Endothelial cell of umbilical vein (primary cell): ENCODE measurements around the gene CTTNBP2NL. TPM values are rescaled to one million over a fixed set of nuclear protein-coding genes. Genes with fewer than 3 reads are reported as not detected.

Source experiments
- BruUV-seq: library from RNA; stranded (reverse); fragments of 400-500 nt; replicated peaks from 2 replicates; lab custom pipeline; 2021; lab: Mats Ljungman, UMichigan
- CTCF ChIA-PET: fragments of 300-600, 350-600 bp; sonication (Branson Sonifier 250); formaldehyde crosslinking; loops from one replicate; lab custom pipeline; 2021; ENCODE audit warnings: antibody characterized with exemption, inconsistent platforms; lab: Charles Lee
- POLR2A ChIA-PET: fragments of 300-600, 350-600 bp; sonication (Branson Sonifier 250); formaldehyde crosslinking; loops from one replicate; lab custom pipeline; 2021; ENCODE audit warnings: antibody characterized with exemption, inconsistent platforms; lab: Charles Lee
- DNase-seq: peaks from one replicate; pipeline ENCODE4 v3.0.0-alpha.2; 2011; ENCODE audit warnings: low read depth, low spot score
- FAIRE-seq: peaks from 2 replicates; lab custom pipeline; 2011; peaks lifted over from hg19 to GRCh38; lab: Jason Lieb, UNC
- H2AFZ ChIP-seq: 2 replicates; pipeline ENCODE4 v1.6.0; 2012; ENCODE audit warnings: low read depth, low read length, control low read depth, inconsistent platforms
- H3K27ac ChIP-seq: 2 replicates; pipeline ENCODE4 v1.5.1; 2011; ENCODE audit warnings: low read depth, mild to moderate bottlenecking, control low read depth, low read length, moderate library complexity; ENCODE audit not compliant: insufficient read depth
- H3K27me3 ChIP-seq, 2 experiments: 2 replicates each; pipeline versions ENCODE4 v1.6.0 to v1.6.1; 2011; ENCODE audit warnings: low read length in 2 of 2, mixed read lengths in 1 of 2; ENCODE audit not compliant: control insufficient read depth in 2 of 2, insufficient read depth in 2 of 2
- H3K36me3 ChIP-seq, 2 experiments: 2 replicates in 1 of 2; 3 replicates in 1 of 2; pipeline ENCODE4 v1.5.1; 2011; ENCODE audit warnings: low read length in 2 of 2, mild to moderate bottlenecking in 1 of 2, moderate library complexity in 1 of 2; ENCODE audit not compliant: control insufficient read depth in 2 of 2, insufficient read depth in 2 of 2; ENCODE audit errors: extremely low read depth in 1 of 2
- H3K4me1 ChIP-seq: 3 replicates; pipeline ENCODE4 v1.5.1; 2011; ENCODE audit warnings: mild to moderate bottlenecking, low read length; ENCODE audit not compliant: control insufficient read depth, insufficient read depth; ENCODE audit errors: extremely low read depth
- H3K4me2 ChIP-seq: 2 replicates; pipeline ENCODE4 v1.6.1; 2011; ENCODE audit warnings: low read length, control low read depth, mixed read lengths; ENCODE audit not compliant: insufficient read depth
- H3K4me3 ChIP-seq, 3 experiments: fragments of 200-600 bp in 1 of 3; sonication (generic), shearing (Covaris generic) in 1 of 3; replicated peaks in 1 of 3; 2 replicates each; pipeline ENCODE4 v1.5.1; 2011 to 2016; ENCODE audit warnings: control low read depth in 3 of 3, low read length in 3 of 3, mild to moderate bottlenecking in 2 of 3, inconsistent platforms in 1 of 3, low read depth in 1 of 3, moderate library complexity in 1 of 3; ENCODE audit not compliant: insufficient read depth in 1 of 3
- H3K79me2 ChIP-seq: 2 replicates; pipeline ENCODE4 v1.6.0; 2012; ENCODE audit warnings: low read length, inconsistent platforms; ENCODE audit not compliant: control insufficient read depth, insufficient read depth
- H3K9ac ChIP-seq: replicated peaks from 2 replicates; pipeline ENCODE3; 2011; ENCODE audit warnings: low read length, control low read depth; ENCODE audit not compliant: insufficient read depth; ENCODE audit errors: extremely low read depth
- H3K9me1 ChIP-seq: replicated peaks from 3 replicates; pipeline ENCODE4 v1.6.0; 2011; ENCODE audit warnings: mild to moderate bottlenecking, low read length; ENCODE audit not compliant: control insufficient read depth, insufficient read depth; ENCODE audit errors: extremely low read depth
- H3K9me3 ChIP-seq: replicated peaks from 2 replicates; pipeline ENCODE4 v1.5.1; 2012; ENCODE audit warnings: low read length, inconsistent platforms; ENCODE audit not compliant: control insufficient read depth, insufficient read depth
- H4K20me1 ChIP-seq: replicated peaks from 2 replicates; pipeline ENCODE3; 2011; ENCODE audit warnings: mild to moderate bottlenecking, low read length; ENCODE audit not compliant: control insufficient read depth, insufficient read depth; ENCODE audit errors: extremely low read depth
- CTCF ChIP-seq, 2 donors: IDR thresholded peaks; 1 replicate in 1 of 2; 2 replicates in 1 of 2; pipeline ENCODE4 v1.5.1; 2011; ENCODE audit warnings: low read length in 2 of 2, mild to moderate bottlenecking in 2 of 2, moderate library complexity in 2 of 2, control low read depth in 1 of 2, inconsistent platforms in 1 of 2, low read depth in 1 of 2; ENCODE audit not compliant: insufficient read depth in 1 of 2; ENCODE audit errors: extremely low read depth in 1 of 2
- EZH2 ChIP-seq: IDR thresholded peaks from 2 replicates; pipeline ENCODE4 v1.6.1; 2012; ENCODE audit warnings: borderline replicate concordance, low read depth, mild to moderate bottlenecking, moderate library complexity, low read length, inconsistent platforms; ENCODE audit not compliant: severe bottlenecking
- FOS ChIP-seq: IDR thresholded peaks from 2 replicates; pipeline ENCODE4 v1.6.1; 2011; ENCODE audit warnings: mild to moderate bottlenecking, low read length, moderate library complexity, borderline replicate concordance; ENCODE audit not compliant: insufficient read depth
- GATA2 ChIP-seq: IDR thresholded peaks from 2 replicates; pipeline ENCODE4 v1.7.0; 2011; ENCODE audit warnings: low read depth, mild to moderate bottlenecking, moderate library complexity, mixed read lengths, low read length; ENCODE audit not compliant: insufficient read length, insufficient read depth
- JUN ChIP-seq: IDR thresholded peaks from 2 replicates; pipeline ENCODE4 v1.6.1; 2011; ENCODE audit warnings: borderline replicate concordance, low read depth; ENCODE audit not compliant: insufficient read length, insufficient read depth
- MAX ChIP-seq: IDR thresholded peaks from 2 replicates; pipeline ENCODE4 v1.6.1; 2011; ENCODE audit not compliant: insufficient read depth, insufficient read length
- MYC ChIP-seq: IDR thresholded peaks from one replicate; pipeline ENCODE4 v1.6.1; 2011; ENCODE audit warnings: mild to moderate bottlenecking, low read depth, low read length
- POLR2A ChIP-seq: IDR thresholded peaks from 2 replicates; pipeline ENCODE4 v1.6.1; 2012; ENCODE audit warnings: low read depth, mild to moderate bottlenecking, control low read depth, low read length
- POLR2AphosphoS5 ChIP-seq: IDR thresholded peaks from 2 replicates; pipeline ENCODE4 v1.6.1; 2012; ENCODE audit warnings: low read depth, mild to moderate bottlenecking, control low read depth, low read length, moderate library complexity; ENCODE audit not compliant: insufficient read depth
- dilution Hi-C: fragments of 300-500 bp; cut with MboI; formaldehyde crosslinking; loops from one replicate; pipeline ENCODE4 v1.15.0; 2019; ENCODE audit warnings: low sequenced_read_pairs; ENCODE audit not compliant: extremely low pct_ligation_motif_present
- intact Hi-C: fragments of 100-400 bp; cut with micrococcal nuclease; formaldehyde crosslinking; loops from one replicate; pipeline ENCODE4 v1.10.0; 2022
- polyA plus RNA-seq, 4 experiments: library from polyadenylated mRNA; depleted of rRNA in 3 of 4; stranded (reverse) in 3 of 4; unstranded in 1 of 4; fragments of >200 nt; gene quantifications; 2 replicates each; pipeline versions ENCODE4 v1.2.1 to v1.2.3, GENCODE V29; 2011 to 2012; ENCODE audit warnings: missing spikeins in 1 of 4
- total RNA-seq: library from RNA; stranded (reverse); gene quantifications from 2 replicates; pipeline ENCODE4 v1.2.3, GENCODE V29; 2021

CTTNBP2NL gene
- total and polyA plus RNA-seq, 2 donors (not counting 3 experiments of a cell fraction or from before 2014, with no cell fraction given): 21.5 to 94.4 TPM

GRCh38 chr1:112388436-112388835 lies 7.6 kb upstream of the CTTNBP2NL start:
- H3K36me3 ChIP-seq: no peaks in the 10 kb centered on the region
- ChIA-PET CTCF (interaction anchor here (0.7 to 4.7 kb wide), 9 partner anchors 18 to 285 kb away, joined by 3 to 89 read pairs (median 14); partner anchors contain the start of gene MOV10), POLR2A (interaction anchor here (1.0 kb wide), 1 partner anchor 231 kb away, joined by 3 read pairs; the partner anchor contains the start of gene ST7L)
- H3K9me1 ChIP-seq: no peaks in the 10 kb centered on the region
- H3K27ac ChIP-seq: peak overlapping the region; percentile 100
- TF ChIP-seq FOS (peak; percentile 86), MYC (no peak), POLR2AphosphoS5 (peak; percentile 90), GATA2 (peak; percentile 36), CTCF (IDR thresholded peaks at IDR 0.05; ENCODE audit: extremely low read depth in 1 of 2, insufficient read depth in 1 of 2, low read depth in 1 of 2, low read length in 2 of 2) (no peak), POLR2A (peak; percentile 26), MAX (no peak), EZH2 (no peak), JUN (peak; percentile 87)
- dilution Hi-C loops (no loop called here), intact Hi-C loops (loop anchor here (1.0 to 2.0 kb wide), 4 partner anchors 20 to 480 kb away; no protein-coding TSS in a partner anchor)
- peaks cover 55% of the 10 kb centered on the region for H3K4me1 ChIP-seq
- FAIRE-seq: peak; percentile 98
- peak; percentile 98 for DNase-seq
- no TSS peak for BruUV-seq
- H3K9me3 ChIP-seq: no peaks in the 10 kb centered on the region
- peak overlapping the region in 1 of 3 experiments; percentile 30 for H3K4me3 ChIP-seq
- H4K20me1 ChIP-seq: no peaks in the 10 kb centered on the region
- peak overlapping the region; percentile 80 for H3K4me2 ChIP-seq
- H3K9ac ChIP-seq: peak overlapping the region; percentile 93
- no peak overlapping the region for H2AFZ ChIP-seq
- peaks cover 22% of the 10 kb centered on the region for H3K79me2 ChIP-seq
- H3K27me3 ChIP-seq: no peaks in the 10 kb centered on the region
